Urinary bladder (tissue), 4 donors: ENCODE data around the gene ZDHHC22. TPM values are rescaled to one million over a fixed set of nuclear protein-coding genes. Genes with fewer than 3 reads are reported as not detected.

ENCODE experiments used
- DNase-seq: peaks from one replicate; pipeline ENCODE4 v3.0.0-alpha.2; 2015; ENCODE audit errors: extremely low spot score
- H3K27ac ChIP-seq: one replicate; pipeline ENCODE4 v1.5.1; 2013; ENCODE audit warnings: low read depth, mild to moderate bottlenecking, moderate library complexity
- H3K36me3 ChIP-seq: one replicate; pipeline ENCODE4 v1.6.1; 2013; ENCODE audit warnings: mild to moderate bottlenecking, moderate library complexity; ENCODE audit not compliant: insufficient read depth
- H3K4me1 ChIP-seq: one replicate; pipeline ENCODE4 v1.6.1; 2013; ENCODE audit warnings: mild to moderate bottlenecking, moderate library complexity; ENCODE audit not compliant: insufficient read depth
- H3K4me3 ChIP-seq: one replicate; pipeline ENCODE4 v1.5.1; 2013; ENCODE audit warnings: low read depth, low read length
- WGBS: extraction: QIAGEN DNeasy Blood & Tissue Kit; methylation state at CpG from one replicate; pipeline ENCODE4 v1.1.7; 2013; 5-methylcytosine and 5-hydroxymethylcytosine counted together
- polyA plus RNA-seq: library from polyadenylated mRNA; stranded (reverse); fragments of 200-250 nt; gene quantifications from one replicate; pipeline ENCODE4 v1.2.3, GENCODE V29; 2013
- total RNA-seq: library from RNA; depleted of rRNA; stranded (reverse); fragments of >200 nt; gene quantifications from one replicate; pipeline ENCODE4 v1.2.3, GENCODE V29; 2014
- donor health status: healthy with polysubstance abuse.
- donor health status: healthy.

The ZDHHC22 gene
- total and polyA plus RNA-seq, 2 donors: 0.01 to 0.16 TPM

DNA sequence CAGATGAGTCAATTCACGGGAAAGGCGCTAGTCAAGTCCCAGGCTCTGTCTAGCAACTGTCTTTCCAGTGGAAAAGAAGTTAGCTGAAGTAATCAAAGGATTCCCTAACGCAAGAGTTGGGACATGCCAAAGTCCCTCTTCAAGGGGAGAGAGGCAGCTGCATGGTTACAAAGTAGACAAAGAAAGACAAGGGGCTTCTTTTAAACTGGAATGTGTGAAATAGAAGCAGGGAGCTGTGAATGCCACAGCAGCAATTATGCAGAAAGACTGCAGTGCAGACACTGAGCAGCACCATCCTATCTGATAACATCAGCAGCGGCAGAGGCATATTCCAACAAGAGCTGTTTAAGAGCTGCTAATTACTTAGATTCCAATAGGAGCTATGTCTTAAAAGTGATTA is 56.1 kb downstream of the ZDHHC22 start:
- WGBS: 67% methylated on average over 4 of the region's 4 CpGs
- no peak overlapping the region for H3K4me3 ChIP-seq
- H3K36me3 ChIP-seq: no peaks in the 10 kb centered on the region
- H3K4me1 ChIP-seq: no peaks in the 10 kb centered on the region
- no peak for DNase-seq
- no peak overlapping the region for H3K27ac ChIP-seq

DNA sequence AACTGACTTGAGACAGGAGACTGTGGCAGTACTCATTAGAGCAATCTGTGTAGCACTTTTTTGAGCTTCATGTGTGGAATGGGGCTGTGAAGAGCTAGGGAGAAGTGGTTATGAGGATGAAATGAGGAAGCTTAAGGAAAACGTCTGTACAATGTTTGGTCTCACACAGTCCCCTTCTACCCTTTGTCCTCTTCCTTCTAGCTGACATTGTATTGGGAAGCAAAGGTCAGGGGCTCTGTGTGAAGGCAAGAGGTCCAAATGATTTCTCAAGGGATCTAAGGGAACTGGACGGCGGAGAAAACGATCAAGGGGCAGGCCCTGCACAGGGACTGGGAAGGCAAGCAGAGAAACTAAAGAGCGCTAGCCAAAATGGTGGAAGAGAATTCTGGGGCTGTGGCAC is 56.6 kb downstream of the ZDHHC22 start:
- DNase-seq: no peak

DNA sequence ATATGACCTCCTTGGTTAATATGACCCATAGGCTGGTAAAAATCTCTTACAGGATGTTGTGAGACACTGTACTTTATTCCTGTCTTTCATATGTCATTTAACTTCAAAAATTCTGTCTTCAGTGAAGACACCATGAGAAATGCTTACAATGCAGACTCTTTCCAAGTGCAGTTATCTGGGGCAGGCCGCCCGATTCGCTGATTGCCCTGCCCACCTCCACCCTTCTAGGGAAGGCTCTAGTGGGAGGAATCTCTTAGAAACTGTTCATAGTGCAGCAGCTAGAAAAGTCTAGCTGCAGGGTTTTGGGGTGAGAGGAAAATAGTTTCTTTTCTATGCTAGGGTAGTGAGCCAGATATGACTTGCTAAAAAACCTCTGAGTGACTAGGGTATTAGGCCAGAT is 58.5 kb downstream of the ZDHHC22 start:
- no peak for DNase-seq
- Histone ChIP-seq H3K4me1 (no peaks in the 10 kb centered on the region), H3K27ac (no peak overlapping the region), H3K36me3 (no peaks in the 10 kb centered on the region), H3K4me3 (no peak overlapping the region)
- 59% methylated on average over 3 of the region's 3 CpGs for WGBS

More for the DNA sequence above, 56.6 kb downstream of the ZDHHC22 start:
- H3K36me3 ChIP-seq: no peaks in the 10 kb centered on the region
- no peaks in the 10 kb centered on the region for H3K4me1 ChIP-seq
- no peak overlapping the region for H3K27ac ChIP-seq
- WGBS: 66% methylated on average over 5 of the region's 5 CpGs
- H3K4me3 ChIP-seq: no peak overlapping the region

DNA sequence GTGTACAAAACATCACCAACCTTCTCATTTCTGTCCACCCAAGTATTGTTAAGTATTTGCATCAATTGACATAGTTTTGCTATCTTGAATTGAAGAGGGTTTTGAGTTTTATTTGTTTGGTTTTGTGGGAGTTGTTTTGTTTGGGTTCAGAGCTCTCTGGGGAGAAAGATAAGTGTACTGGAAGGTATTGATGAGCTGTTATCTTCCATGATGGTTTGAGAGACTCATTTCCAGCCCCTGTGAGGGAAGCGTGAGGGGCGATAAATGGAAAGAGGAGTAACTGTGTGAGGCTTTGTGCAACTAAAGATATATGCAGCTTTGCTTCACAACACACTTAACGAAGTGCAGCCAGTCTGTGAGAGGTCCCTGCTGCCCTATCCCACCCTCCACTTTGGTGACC is 59.2 kb downstream of the ZDHHC22 start:
- no peak for DNase-seq
- Histone ChIP-seq H3K36me3 (no peaks in the 10 kb centered on the region), H3K4me3 (no peak overlapping the region), H3K27ac (no peak overlapping the region), H3K4me1 (no peaks in the 10 kb centered on the region)
- WGBS: 88% methylated on average over 3 of the region's 3 CpGs

Other genes with a start within 250 kb of the ZDHHC22 start
- gene IRF2BPL, start 113.1 kb downstream of the ZDHHC22 start, total RNA-seq: 26.4 TPM
- 65.3 TPM for gene IRF2BPL, start 113.1 kb downstream of the ZDHHC22 start, polyA plus RNA-seq
- 25.6 TPM for gene CIPC, start 43.5 kb downstream of the ZDHHC22 start, total RNA-seq
- gene CIPC, start 43.5 kb downstream of the ZDHHC22 start, polyA plus RNA-seq: 28.8 TPM
- 0.85 TPM for gene TMEM63C, start 40.0 kb upstream of the ZDHHC22 start, total RNA-seq
- gene TMEM63C, start 40.0 kb upstream of the ZDHHC22 start, polyA plus RNA-seq: 0.30 TPM
- not detected for gene NGB, start 129.4 kb upstream of the ZDHHC22 start, total RNA-seq
- not detected for gene NGB, start 129.4 kb upstream of the ZDHHC22 start, polyA plus RNA-seq
- gene POMT2, start 179.1 kb upstream of the ZDHHC22 start, total RNA-seq: 16.7 TPM
- gene POMT2, start 179.1 kb upstream of the ZDHHC22 start, polyA plus RNA-seq: 10.5 TPM
- 11.4 TPM for gene GSTZ1, start 179.2 kb upstream of the ZDHHC22 start, total RNA-seq
- gene GSTZ1, start 179.2 kb upstream of the ZDHHC22 start, polyA plus RNA-seq: 17.8 TPM
- 12.3 TPM for gene TMED8, start 235.3 kb upstream of the ZDHHC22 start, total RNA-seq
- 6.3 TPM for gene TMED8, start 235.3 kb upstream of the ZDHHC22 start, polyA plus RNA-seq
- 1.3 TPM for gene SAMD15, start 235.6 kb upstream of the ZDHHC22 start, total RNA-seq
- 0.44 TPM for gene SAMD15, start 235.6 kb upstream of the ZDHHC22 start, polyA plus RNA-seq